A673 (cell line): ENCODE data around the gene LARGE1. TPM values are rescaled to one million over a fixed set of nuclear protein-coding genes. Genes with fewer than 3 reads are reported as not detected.

Experiments used
- BruUV-seq: library from RNA; stranded (reverse); fragments of 400-500 nt; replicated peaks from 2 replicates; lab custom pipeline; 2021; lab: Mats Ljungman, UMichigan
- CTCF ChIA-PET: fragments of 300-600 bp; sonication (Branson Sonifier 250); formaldehyde crosslinking; loops from one replicate; lab custom pipeline; 2022; ENCODE audit warnings: antibody characterized with exemption; lab: Charles Lee
- POLR2A ChIA-PET: fragments of 300-600 bp; sonication (Branson Sonifier 250); formaldehyde crosslinking; loops from one replicate; lab custom pipeline; 2022; ENCODE audit warnings: antibody characterized with exemption; ENCODE audit not compliant: low non-redundant PET; lab: Charles Lee
- DNase-seq: peaks from one replicate; pipeline ENCODE4 v3.0.0-alpha.2; 2015; ENCODE audit warnings: low spot score
- H3K27ac ChIP-seq: fragments of 200-600 bp; sonication (generic); 2 replicates; pipeline ENCODE4 v1.5.1; 2016; ENCODE audit warnings: mixed run types, low read depth, mild to moderate bottlenecking, mixed read lengths, antibody characterized with exemption, low read length; ENCODE audit not compliant: poor library complexity, severe bottlenecking
- H3K27me3 ChIP-seq: fragments of 200-600 bp; sonication (generic); replicated peaks from 2 replicates; pipeline ENCODE4 v1.6.1; 2017; ENCODE audit warnings: mixed run types, low read depth, mild to moderate bottlenecking, mixed read lengths, antibody characterized with exemption, low read length; ENCODE audit not compliant: insufficient read depth, poor library complexity
- H3K36me3 ChIP-seq: fragments of 200-600 bp; sonication (generic); 2 replicates; pipeline ENCODE4 v1.6.1; 2016; ENCODE audit warnings: mixed run types, mild to moderate bottlenecking, mixed read lengths, antibody characterized with exemption, low read length; ENCODE audit not compliant: insufficient read depth, poor library complexity, severe bottlenecking
- H3K4me1 ChIP-seq: fragments of 200-600 bp; sonication (generic); 2 replicates; pipeline ENCODE4 v1.6.1; 2017; ENCODE audit warnings: mixed run types, mild to moderate bottlenecking, mixed read lengths, antibody characterized with exemption, low read length; ENCODE audit not compliant: insufficient read depth, poor library complexity, severe bottlenecking
- H3K4me3 ChIP-seq: fragments of 200-600 bp; sonication (generic); 2 replicates; pipeline ENCODE4 v1.5.1; 2016; ENCODE audit warnings: low read depth, mixed run types, mild to moderate bottlenecking, mixed read lengths, low read length; ENCODE audit not compliant: poor library complexity, severe bottlenecking
- H3K9me3 ChIP-seq: fragments of 200-600 bp; sonication (generic); 2 replicates; pipeline ENCODE4 v1.6.1; 2016; ENCODE audit warnings: mixed run types, low read depth, mild to moderate bottlenecking, mixed read lengths, antibody characterized with exemption, low read length; ENCODE audit not compliant: poor library complexity, severe bottlenecking
- EZH2 ChIP-seq: fragments of 200-600 bp; sonication (generic); IDR thresholded peaks from 2 replicates; pipeline ENCODE4 v1.6.1; 2017; ENCODE audit warnings: borderline replicate concordance, low read depth, mild to moderate bottlenecking, mixed read lengths, antibody characterized with exemption, low read length; ENCODE audit not compliant: poor library complexity, severe bottlenecking
- intact Hi-C: fragments of 100-400 bp; cut with micrococcal nuclease; formaldehyde crosslinking; loops from one replicate; pipeline ENCODE4 v1.10.0; 2022; ENCODE audit not compliant: unreplicated experiment
- total RNA-seq: library from RNA; stranded (reverse); gene quantifications from 2 replicates; pipeline ENCODE4 v1.2.3, GENCODE V29; 2021
- TF ChIP-seq, protein P1 (sequence below): fragments of 300-800, 200-600 bp; sonication (generic); conservative IDR thresholded peaks from 2 replicates; pipeline ENCODE4 v1.5.1; 2017; ENCODE audit warnings: low read depth, mild to moderate bottlenecking, antibody characterized with exemption, low read length, moderate library complexity, mixed read lengths

Gene LARGE1
- total RNA-seq, 1 experiment from 2014 or later: not detected

DNA sequence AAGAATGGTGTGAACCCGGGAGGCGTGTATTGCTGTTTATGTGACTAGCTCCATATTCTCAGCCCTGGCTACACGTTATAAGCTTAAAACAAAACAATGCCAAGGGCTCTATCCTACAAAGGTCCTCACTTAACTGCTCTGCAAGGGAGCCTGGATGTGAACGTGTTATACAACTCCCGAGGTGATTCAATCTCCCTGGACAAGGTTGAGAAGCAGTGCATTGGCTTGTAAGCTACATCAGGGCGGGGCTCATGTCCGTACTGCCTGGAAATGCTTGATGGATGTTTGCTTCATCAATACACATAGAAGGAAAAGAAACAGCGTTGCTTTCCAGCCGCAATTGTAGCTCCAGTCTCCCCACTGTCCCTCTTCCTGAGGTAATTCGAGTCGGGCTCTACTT is 605.2 kb downstream of the LARGE1 start:
- ChIA-PET POLR2A (interaction anchor here (0.6 kb wide), 1 partner anchor 15 kb away, joined by 4 read pairs; no protein-coding TSS in a partner anchor), CTCF (no interaction called here)
- H3K27ac ChIP-seq: no peak overlapping the region

DNA sequence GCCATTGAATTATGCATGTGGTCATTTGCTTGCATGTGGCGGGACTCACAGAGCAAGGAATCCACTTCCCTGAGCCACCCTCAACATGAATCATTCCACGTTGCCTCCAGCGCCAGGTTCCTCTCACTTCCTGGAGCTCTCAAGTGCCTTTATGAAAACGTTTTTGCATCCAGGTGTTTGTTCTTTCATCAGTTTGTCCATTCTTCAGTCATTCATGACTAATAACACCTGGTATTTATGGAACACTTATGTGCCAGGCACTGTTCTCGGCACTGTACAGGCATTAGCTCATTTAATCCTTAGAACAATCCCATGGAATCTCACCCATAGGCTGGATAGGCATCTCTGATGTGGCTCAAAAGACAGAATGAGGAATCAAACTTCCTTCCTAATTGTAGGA is 606.0 kb downstream of the LARGE1 start:
- ChIA-PET POLR2A (no interaction called here), CTCF (no interaction called here)
- no peak for TF ChIP-seq EZH2
- TF ChIP-seq, protein P1, sequence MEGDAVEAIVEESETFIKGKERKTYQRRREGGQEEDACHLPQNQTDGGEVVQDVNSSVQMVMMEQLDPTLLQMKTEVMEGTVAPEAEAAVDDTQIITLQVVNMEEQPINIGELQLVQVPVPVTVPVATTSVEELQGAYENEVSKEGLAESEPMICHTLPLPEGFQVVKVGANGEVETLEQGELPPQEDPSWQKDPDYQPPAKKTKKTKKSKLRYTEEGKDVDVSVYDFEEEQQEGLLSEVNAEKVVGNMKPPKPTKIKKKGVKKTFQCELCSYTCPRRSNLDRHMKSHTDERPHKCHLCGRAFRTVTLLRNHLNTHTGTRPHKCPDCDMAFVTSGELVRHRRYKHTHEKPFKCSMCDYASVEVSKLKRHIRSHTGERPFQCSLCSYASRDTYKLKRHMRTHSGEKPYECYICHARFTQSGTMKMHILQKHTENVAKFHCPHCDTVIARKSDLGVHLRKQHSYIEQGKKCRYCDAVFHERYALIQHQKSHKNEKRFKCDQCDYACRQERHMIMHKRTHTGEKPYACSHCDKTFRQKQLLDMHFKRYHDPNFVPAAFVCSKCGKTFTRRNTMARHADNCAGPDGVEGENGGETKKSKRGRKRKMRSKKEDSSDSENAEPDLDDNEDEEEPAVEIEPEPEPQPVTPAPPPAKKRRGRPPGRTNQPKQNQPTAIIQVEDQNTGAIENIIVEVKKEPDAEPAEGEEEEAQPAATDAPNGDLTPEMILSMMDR: no peak
- Histone ChIP-seq H3K4me1 (no peaks in the 10 kb centered on the region), H3K27me3 (no peaks in the 10 kb centered on the region), H3K4me3 (no peak overlapping the region), H3K27ac (no peak overlapping the region), H3K9me3 (peaks cover 3% of the 10 kb centered on the region), H3K36me3 (no peaks in the 10 kb centered on the region)
- no TSS peak for BruUV-seq
- intact Hi-C loops: no loop called here
- no peak for DNase-seq

More for the DNA sequence above, 605.2 kb downstream of the LARGE1 start:
- H3K4me1 ChIP-seq: no peaks in the 10 kb centered on the region
- TF ChIP-seq, protein P1: no peak
- no peak for TF ChIP-seq EZH2
- peaks cover 3% of the 10 kb centered on the region for H3K9me3 ChIP-seq
- BruUV-seq: no TSS peak
- H3K4me3 ChIP-seq: no peak overlapping the region
- no peaks in the 10 kb centered on the region for H3K36me3 ChIP-seq
- intact Hi-C loops: no loop called here
- DNase-seq: no peak
- H3K27me3 ChIP-seq: no peaks in the 10 kb centered on the region

GRCh38 chr22:33303099-33303498 is 617.2 kb downstream of the LARGE1 start:
- Histone ChIP-seq H3K4me3 (no peak overlapping the region), H3K27me3 (no peaks in the 10 kb centered on the region), H3K36me3 (no peaks in the 10 kb centered on the region), H3K4me1 (no peaks in the 10 kb centered on the region), H3K27ac (no peak overlapping the region), H3K9me3 (no peaks in the 10 kb centered on the region)
- no peak for TF ChIP-seq EZH2
- TF ChIP-seq, protein P1: no peak
- intact Hi-C loops: loop anchor here (2.0 to 10.0 kb wide), 3 partner anchors 1722 to 1912 kb away; no protein-coding TSS in a partner anchor
- DNase-seq: no peak
- ChIA-PET CTCF (no interaction called here), POLR2A (no interaction called here)
- BruUV-seq: no TSS peak
